ENCODE data around the gene UBE3C. TPM values are rescaled to one million over a fixed set of nuclear protein-coding genes. Genes with fewer than 3 reads are reported as not detected.

The UBE3C gene
- total and polyA plus RNA-seq, 2 experiments from 2014 or later = 30.8 to 92.7 TPM

GRCh38 chr7:157278167-157278790, 139.6 kb downstream of the UBE3C start:
- DNase-seq = no peak
- 90 to 91% methylated on average over 11 of the region's 11 CpGs for WGBS, 2 experiments (ENCODE audit: low coverage in 1 of 2, low lambda C conversion rate in 2 of 2, missing lambda C conversion rate in 2 of 2)

GRCh38 chr7:157278791-157279724, 140.3 kb downstream of the UBE3C start:
- Histone ChIP-seq H3K9ac (peak overlapping the region; percentile 84), H3K9me2 (ENCODE audit: insufficient read depth) (no peaks in the 10 kb centered on the region), H3F3A (ENCODE audit: insufficient read depth) (no peaks in the 10 kb centered on the region), H3K9me3 (ENCODE audit: low read depth) (no peaks in the 10 kb centered on the region), H4K20me1 (ENCODE audit: insufficient read depth) (no peaks in the 10 kb centered on the region), H3K4me3 (peak overlapping the region; percentile 65), H2AFZ (peak overlapping the region; percentile 86), H3K27ac (no peak overlapping the region), H3K79me2 (ENCODE audit: insufficient read depth) (no peaks in the 10 kb centered on the region), H3K27me3 (replicated peaks; ENCODE audit: insufficient read depth) (no peaks in the 10 kb centered on the region), H3K36me3 (ENCODE audit: low read depth) (no peaks in the 10 kb centered on the region), H3K4me2 (ENCODE audit: unreplicated experiment) (peak overlapping the region; percentile 69), H3K4me1 (ENCODE audit: insufficient read depth) (peaks cover 12% of the 10 kb centered on the region)
- TF ChIP-seq EZH2phosphoT487 (IDR thresholded peaks at IDR 0.05; ENCODE audit: insufficient read depth, low read depth) = no peak
- no peak for TF ChIP-seq EZH2 (IDR thresholded peaks at IDR 0.05; ENCODE audit: insufficient read depth, poor library complexity, severe bottlenecking)
- peak; percentile 63 for DNase-seq
- WGBS, 2 experiments (ENCODE audit: low coverage in 1 of 2, low lambda C conversion rate in 2 of 2, missing lambda C conversion rate in 2 of 2) = 39 to 61% methylated on average over 35 to 54 of the region's 77 CpGs
- in situ Hi-C loops (cut with MboI) = no loop called here

More at GRCh38 chr7:157278167-157278790, 139.6 kb downstream of the UBE3C start:
- H2AFZ ChIP-seq = no peak overlapping the region
- no peak for TF ChIP-seq EZH2 (IDR thresholded peaks at IDR 0.05; ENCODE audit: insufficient read depth, poor library complexity, severe bottlenecking)
- TF ChIP-seq EZH2phosphoT487 (IDR thresholded peaks at IDR 0.05; ENCODE audit: insufficient read depth, low read depth) = no peak
- no peak overlapping the region for H3K4me3 ChIP-seq
- no peak overlapping the region for H3K4me2 ChIP-seq (ENCODE audit: unreplicated experiment)
- in situ Hi-C loops (cut with MboI) = no loop called here
- H3K27me3 ChIP-seq (replicated peaks; ENCODE audit: insufficient read depth) = no peaks in the 10 kb centered on the region
- no peak overlapping the region for H3K9ac ChIP-seq
- no peaks in the 10 kb centered on the region for H3K9me3 ChIP-seq (ENCODE audit: low read depth)
- H4K20me1 ChIP-seq (ENCODE audit: insufficient read depth) = no peaks in the 10 kb centered on the region
- H3K79me2 ChIP-seq (ENCODE audit: insufficient read depth) = no peaks in the 10 kb centered on the region
- H3K27ac ChIP-seq = no peak overlapping the region
- no peaks in the 10 kb centered on the region for H3K9me2 ChIP-seq (ENCODE audit: insufficient read depth)
- H3K36me3 ChIP-seq (ENCODE audit: low read depth) = no peaks in the 10 kb centered on the region
- H3F3A ChIP-seq (ENCODE audit: insufficient read depth) = no peaks in the 10 kb centered on the region
- peaks cover 14% of the 10 kb centered on the region for H3K4me1 ChIP-seq (ENCODE audit: insufficient read depth)

DNA sequence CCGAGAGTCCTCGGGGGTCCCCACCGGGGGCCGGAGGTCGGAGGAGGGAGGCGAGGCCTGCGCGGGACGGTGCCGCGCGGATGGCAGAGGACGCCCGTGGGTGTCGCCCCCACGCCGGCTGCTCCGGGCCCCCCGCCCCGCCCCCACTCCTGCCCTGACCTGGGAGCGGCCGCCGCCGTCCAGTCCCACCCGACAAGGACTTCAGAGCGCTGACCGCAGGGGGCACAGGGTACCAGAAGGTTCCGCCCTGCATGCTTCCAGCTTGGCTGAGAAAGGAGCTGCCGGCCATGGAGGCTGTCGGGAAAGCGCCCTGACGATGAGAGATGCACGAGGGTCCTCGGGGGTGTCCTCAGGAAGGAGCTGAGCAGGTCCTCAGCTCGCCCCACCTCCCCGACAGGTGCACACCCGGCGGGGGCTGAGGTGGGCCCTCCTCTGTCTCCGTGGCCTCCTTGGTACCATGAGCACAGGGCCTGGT, 141.1 kb downstream of the UBE3C start:
- Histone ChIP-seq H3K4me2 (ENCODE audit: unreplicated experiment) (peak overlapping the region; percentile 69), H3K4me3 (peak overlapping the region; percentile 65), H3K27ac (no peak overlapping the region), H3K79me2 (ENCODE audit: insufficient read depth) (no peaks in the 10 kb centered on the region), H3K4me1 (ENCODE audit: insufficient read depth) (peaks cover 12% of the 10 kb centered on the region), H3K27me3 (replicated peaks; ENCODE audit: insufficient read depth) (no peaks in the 10 kb centered on the region), H4K20me1 (ENCODE audit: insufficient read depth) (no peaks in the 10 kb centered on the region), H3K9me3 (ENCODE audit: low read depth) (no peaks in the 10 kb centered on the region), H3K36me3 (ENCODE audit: low read depth) (no peaks in the 10 kb centered on the region), H3K9ac (peak overlapping the region; percentile 84), H2AFZ (peak overlapping the region; percentile 86), H3F3A (ENCODE audit: insufficient read depth) (no peaks in the 10 kb centered on the region), H3K9me2 (ENCODE audit: insufficient read depth) (no peaks in the 10 kb centered on the region)
- no peak for DNase-seq
- WGBS, 2 experiments (ENCODE audit: low coverage in 1 of 2, low lambda C conversion rate in 2 of 2, missing lambda C conversion rate in 2 of 2) = 36 to 62% methylated on average over 13 to 22 of the region's 39 CpGs
- in situ Hi-C loops (cut with MboI) = no loop called here
- TF ChIP-seq EZH2 (IDR thresholded peaks at IDR 0.05; ENCODE audit: insufficient read depth, poor library complexity, severe bottlenecking) (no peak), EZH2phosphoT487 (IDR thresholded peaks at IDR 0.05; ENCODE audit: insufficient read depth, low read depth) (no peak)

GRCh38 chr7:157280216-157280841, 141.6 kb downstream of the UBE3C start:
- H3K27ac ChIP-seq = no peak overlapping the region
- no peaks in the 10 kb centered on the region for H3F3A ChIP-seq (ENCODE audit: insufficient read depth)
- H3K4me3 ChIP-seq = no peak overlapping the region
- no peaks in the 10 kb centered on the region for H3K9me2 ChIP-seq (ENCODE audit: insufficient read depth)
- no peak overlapping the region for H2AFZ ChIP-seq
- H3K4me1 ChIP-seq (ENCODE audit: insufficient read depth) = peaks cover 12% of the 10 kb centered on the region
- H3K79me2 ChIP-seq (ENCODE audit: insufficient read depth) = no peaks in the 10 kb centered on the region
- 95 to 98% methylated on average over 20 to 24 of the region's 24 CpGs for WGBS, 2 experiments (ENCODE audit: low coverage in 1 of 2, low lambda C conversion rate in 2 of 2, missing lambda C conversion rate in 2 of 2)
- H4K20me1 ChIP-seq (ENCODE audit: insufficient read depth) = no peaks in the 10 kb centered on the region
- H3K27me3 ChIP-seq (replicated peaks; ENCODE audit: insufficient read depth) = no peaks in the 10 kb centered on the region
- no peaks in the 10 kb centered on the region for H3K9me3 ChIP-seq (ENCODE audit: low read depth)
- in situ Hi-C loops (cut with MboI) = no loop called here
- peak overlapping the region; percentile 84; the same call in 1 of the 2 replicates for H3K9ac ChIP-seq
- TF ChIP-seq EZH2phosphoT487 (IDR thresholded peaks at IDR 0.05; ENCODE audit: insufficient read depth, low read depth) (no peak), EZH2 (IDR thresholded peaks at IDR 0.05; ENCODE audit: insufficient read depth, poor library complexity, severe bottlenecking) (no peak)
- no peak overlapping the region for H3K4me2 ChIP-seq (ENCODE audit: unreplicated experiment)
- H3K36me3 ChIP-seq (ENCODE audit: low read depth) = no peaks in the 10 kb centered on the region
- no peak for DNase-seq
